IPS DF 19.7 (cell line): Measurements from ENCODE around the gene MATN1.
A peak's percentile ranks its signal among the peaks of the same experiment; 100 is the strongest.
"Not testable (repeated sequence)": the region's sequence is repeated elsewhere in the genome, so short reads cannot be mapped to it uniquely, and the experiment has no call there.

Experiments used
- DNase-seq: peaks from one replicate; pipeline ENCODE4 v3.0.0-alpha.2; 2013; ENCODE audit warnings: low read depth, low spot score

Gene MATN1

DNA sequence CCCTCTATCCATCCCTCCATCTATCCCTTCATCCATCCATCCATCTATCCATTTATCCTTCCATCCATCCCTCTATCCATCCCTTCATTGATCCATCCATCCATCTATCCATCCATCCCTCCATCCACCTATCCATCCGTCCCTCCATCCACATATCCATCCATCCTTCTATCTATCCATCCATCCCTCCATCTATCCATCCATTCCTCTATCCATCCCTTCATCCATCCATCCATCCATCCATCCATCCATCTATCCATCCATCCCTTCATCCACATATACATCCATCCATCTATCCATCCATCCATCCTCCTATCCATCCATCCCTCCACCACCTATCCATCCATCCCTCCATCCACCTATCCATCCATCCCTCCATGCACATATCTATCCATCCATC, 23.6 kb downstream of the MATN1 start:
- DNase-seq = no peak

DNA sequence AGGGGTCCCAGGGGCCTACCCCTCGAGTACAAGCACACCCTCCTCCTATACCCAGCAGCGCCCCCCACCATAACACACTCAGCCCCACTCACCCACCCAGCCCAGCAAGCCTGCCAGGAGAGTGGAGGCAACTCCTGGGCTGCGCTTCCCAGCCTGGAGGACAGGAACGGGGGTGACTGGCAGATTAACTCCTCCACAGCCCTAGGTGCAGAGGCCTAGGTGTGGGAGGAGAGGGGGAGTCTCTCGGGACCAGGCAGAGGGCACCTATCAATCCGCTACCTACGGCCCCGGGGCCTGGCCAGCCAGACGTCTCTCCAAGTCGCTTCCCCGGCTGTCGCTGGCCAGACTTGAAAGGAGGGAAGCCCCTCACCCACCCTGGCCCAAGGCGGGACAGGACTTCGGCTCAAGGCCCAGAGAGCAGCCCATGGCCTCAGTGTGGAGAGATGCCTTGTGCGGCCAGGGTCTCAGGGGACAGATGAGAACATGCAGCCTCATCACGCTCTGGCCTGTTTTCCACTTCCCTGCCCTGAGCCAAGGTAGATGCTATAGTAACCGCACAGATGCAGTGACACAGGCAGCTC, 24.9 kb downstream of the MATN1 start:
- DNase-seq = no peak

DNA sequence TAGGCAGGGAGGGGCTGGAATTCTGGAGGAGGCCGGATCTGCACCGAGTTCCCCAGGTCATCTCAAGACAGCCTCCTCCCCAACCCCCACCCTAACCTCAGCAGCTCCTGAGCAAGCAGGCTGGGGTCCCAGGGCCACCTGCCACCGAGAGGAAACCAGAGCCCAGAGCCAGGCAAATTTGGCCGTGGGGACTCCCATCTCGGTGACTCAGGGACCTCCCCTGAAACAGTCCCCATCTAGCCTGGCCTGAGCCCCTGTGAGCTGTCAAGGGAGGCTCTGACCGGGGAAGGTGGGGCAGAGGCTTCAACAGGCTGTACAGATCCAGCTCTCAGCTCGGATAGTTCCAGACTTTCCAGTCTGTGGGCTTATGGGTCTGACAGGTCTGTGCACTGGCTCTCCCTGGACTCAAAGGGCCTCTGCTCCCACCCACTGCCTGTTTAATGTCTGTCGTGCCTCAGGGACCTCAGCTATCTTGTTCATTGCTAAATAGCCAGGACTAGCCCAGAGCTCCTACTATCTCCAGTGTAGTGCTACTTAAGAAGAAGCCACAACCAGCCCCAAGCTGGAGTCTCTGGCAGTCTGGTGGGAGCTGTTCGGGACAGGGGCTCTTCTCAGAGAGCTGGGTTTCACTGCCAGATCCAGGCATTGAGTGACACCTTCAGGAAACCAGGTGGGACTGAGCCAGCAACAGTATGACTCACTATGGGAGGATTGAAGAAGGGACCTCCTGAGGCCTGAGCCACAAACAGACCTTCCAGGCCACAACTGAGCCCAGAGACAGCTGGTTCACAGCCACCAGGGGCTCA, 25.6 kb downstream of the MATN1 start:
- no peak for DNase-seq

- no peak for DNase-seq
Measured at GRCh38 chr1:30696831-30697230, 26.6 kb downstream of the MATN1 start.

DNA sequence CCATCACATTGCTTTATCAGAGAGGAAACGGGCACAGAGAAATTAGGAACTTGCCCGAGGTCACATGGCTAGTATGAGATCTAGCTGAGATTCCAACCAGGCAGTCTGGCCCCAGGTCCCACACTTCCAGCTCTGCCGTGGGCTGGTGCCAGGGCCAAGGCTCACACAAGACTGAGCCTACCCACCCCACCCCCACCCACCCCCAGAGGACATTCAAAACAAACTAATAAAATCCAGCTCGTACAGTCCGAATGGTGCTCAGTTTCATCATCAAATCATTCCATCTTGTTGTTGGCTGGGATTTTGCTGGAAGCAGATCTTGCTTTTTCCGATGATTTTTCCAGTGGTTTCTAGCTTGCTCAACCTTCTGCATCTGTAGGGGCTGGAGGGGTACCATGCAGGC, 27.9 kb downstream of the MATN1 start:
- DNase-seq = no peak

GRCh38 chr1:30694280-30695175, 28.9 kb downstream of the MATN1 start:
- no peak for DNase-seq

- no peak for DNase-seq
Measured at GRCh38 chr1:30693822-30694221, 29.6 kb downstream of the MATN1 start.

GRCh38 chr1:30693366-30693765, 30.0 kb downstream of the MATN1 start:
- DNase-seq = no peak

DNA sequence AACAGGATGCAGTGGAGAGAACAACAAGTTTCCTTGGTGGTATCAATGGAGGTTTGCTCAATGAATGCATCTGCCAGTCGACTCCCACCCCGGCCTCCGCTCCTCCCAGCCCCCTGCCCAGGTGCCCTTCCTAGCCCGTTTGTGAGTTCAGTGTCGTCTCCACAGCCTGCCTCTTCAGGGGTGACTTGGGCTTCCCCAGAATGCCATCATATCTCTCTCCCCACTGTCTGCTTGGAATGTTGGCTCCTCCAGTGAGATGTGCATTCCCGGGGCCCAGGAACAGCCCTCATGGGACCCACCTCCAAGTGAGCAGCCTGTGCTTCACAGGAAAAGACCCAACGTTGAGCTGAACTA, 30.5 kb downstream of the MATN1 start:
- DNase-seq = no peak

GRCh38 chr1:30692201-30692947, 31.0 kb downstream of the MATN1 start:
- no peak for DNase-seq

DNA sequence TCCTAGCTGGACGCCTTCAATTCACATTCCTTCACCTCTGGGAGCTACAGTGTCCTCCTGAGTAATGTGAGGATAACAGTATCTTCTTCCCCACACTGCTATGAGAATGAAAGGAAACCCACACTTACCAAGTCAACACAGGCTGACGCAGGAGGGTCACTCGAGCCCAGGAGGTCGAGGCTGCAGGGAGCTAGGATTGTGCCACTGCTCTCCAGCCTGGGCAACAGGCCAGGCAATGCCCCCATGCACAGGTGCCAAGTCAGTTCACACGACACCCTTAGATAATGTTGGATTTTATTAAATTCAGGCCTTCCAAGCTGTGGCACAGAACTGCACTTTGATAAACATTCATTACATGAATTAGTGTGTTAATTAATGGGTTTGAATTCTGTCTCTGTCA, 31.9 kb downstream of the MATN1 start:
- no peak for DNase-seq

DNA sequence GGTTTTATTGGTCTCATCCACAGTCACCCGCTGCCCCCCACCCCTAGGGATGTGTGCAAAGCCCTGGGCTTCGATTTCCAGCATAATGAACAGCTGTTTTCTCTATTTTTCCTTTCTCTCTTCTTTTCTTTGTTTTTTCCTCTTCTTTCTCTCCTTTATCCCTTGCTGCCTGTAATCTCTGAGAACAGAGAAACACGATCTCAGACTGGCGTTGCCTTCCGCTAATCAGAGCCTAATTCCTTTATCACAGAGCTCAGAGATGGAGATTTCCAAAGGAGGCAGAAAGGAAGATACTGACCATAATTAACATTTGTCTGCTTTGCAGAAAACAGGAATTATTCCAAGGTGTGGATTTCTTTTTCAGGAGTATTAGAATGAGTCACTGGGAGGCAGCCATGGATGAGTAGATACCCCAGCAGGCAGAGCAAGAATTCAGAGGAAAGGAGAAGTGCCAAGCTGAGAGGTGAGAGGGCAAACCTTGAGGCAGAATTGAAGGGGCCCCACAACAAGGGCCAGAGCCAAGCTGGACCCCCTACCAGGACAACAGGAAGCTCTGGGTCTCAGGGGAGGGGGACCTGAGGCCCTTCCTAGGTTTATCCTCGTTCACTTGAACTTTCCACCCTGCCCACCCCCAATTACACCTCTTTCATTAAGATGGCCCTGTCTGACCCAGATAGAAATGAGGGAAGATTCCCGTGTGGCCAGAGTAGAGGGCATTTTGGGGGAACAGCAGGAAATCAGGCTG, 33.3 kb downstream of the MATN1 start:
- no peak for DNase-seq

DNA sequence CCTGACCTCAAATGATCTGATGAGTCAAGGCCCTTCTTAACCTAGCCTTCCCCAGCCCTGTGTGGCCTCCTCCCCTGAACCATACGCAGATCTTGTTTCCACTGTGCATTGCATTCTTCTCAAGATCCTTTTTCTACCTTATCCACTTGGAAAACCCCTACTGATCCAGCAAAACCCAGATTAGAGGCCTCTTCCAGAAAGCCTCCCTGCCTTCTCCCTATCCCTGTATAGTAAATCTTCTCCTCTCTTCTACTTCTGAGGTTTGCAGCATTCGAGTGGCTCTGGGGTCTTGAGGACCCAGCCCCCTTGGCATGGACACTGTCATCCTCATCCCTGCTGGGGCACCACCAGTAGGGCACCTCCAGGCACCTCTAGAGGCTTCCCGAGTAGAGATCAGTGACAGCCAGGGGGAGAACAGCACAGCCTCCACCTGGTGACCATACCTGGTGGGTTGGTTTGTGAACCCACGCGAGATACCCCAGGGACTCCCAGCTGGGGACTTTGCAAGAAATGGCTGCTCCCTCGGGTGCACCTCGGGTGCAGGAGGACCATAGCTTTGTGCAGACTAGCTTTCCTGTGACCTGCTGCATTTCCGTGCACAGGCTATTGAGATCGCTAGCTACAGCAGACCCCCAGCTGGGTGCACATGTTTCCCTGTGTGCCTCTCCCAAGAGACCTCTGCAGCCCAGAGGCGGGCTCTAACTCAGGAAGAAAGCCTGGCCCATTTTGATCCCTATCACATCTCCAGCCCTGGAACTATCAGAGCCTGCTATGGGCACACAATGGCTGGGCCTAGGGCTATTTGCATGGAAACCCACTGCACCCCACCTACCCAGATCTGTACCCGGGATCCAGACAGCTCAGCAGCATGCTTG, 34.2 kb downstream of the MATN1 start:
- no peak for DNase-seq

- not testable (repeated sequence) for DNase-seq
Measured at GRCh38 chr1:30688516-30688915, 34.9 kb downstream of the MATN1 start.

- no peak for DNase-seq
Measured at GRCh38 chr1:30687886-30688285, 35.5 kb downstream of the MATN1 start.

- no peak for DNase-seq
Measured at GRCh38 chr1:30686236-30686935, 37.0 kb downstream of the MATN1 start.

GRCh38 chr1:30685796-30686165, 37.6 kb downstream of the MATN1 start:
- DNase-seq = no peak

DNA sequence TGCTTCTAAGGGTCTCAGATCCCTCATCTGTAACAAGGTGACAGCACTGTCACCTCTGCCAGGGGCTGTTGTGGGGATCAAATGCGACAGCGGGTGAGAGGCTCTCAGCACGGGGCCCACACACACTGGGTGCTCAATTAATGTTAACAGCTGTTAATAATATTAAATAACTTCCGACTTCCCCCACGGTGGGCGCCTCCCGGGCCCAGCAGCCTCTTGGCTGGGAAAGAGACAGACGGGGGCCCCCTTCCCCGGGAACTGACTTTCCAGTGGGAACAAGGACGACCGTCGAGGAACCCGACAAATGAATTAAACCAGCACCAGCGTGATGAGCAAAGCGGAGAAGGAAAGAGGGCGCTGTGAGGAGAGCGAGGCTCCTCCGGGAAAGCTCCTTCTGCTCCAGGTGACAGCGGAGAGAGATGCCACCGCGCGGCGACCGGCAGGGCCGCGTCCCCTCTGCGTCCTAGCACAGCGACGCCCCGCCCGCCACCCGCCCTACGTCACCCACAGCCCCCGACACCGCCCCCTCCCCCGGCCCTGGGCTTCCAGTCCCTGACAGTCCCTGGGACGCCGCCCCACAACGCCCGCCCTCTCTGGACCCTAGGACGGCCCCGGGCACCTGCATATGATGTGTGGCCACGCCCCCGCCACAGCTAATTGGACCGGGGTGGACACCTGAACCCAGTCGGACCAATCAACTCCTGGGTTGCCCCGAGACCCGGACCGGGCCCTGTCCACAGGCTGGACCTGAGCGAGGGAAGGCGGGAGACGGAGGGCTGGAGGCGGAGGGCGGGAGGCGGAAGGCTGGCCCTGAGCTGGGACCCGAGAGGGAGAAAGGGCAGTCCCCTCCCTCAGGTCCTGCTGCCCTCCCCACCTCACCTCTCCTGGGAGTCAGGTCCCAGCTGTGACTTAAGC, 38.2 kb downstream of the MATN1 start:
- DNase-seq = peak; percentile 91
